ENCODE data around the gene INTS14.

The INTS14 gene

GRCh38 chr15:65610871-65611718, at the start of gene INTS14:
TSS of gene INTS14 (minus strand) at chr15:65611131. CDS start at chr15:65607380, 3,751 bp downstream.
- peak; percentile 90 for DNase-seq

- no peak for DNase-seq
Measured at GRCh38 chr15:65659502-65660052, 48.6 kb upstream of the INTS14 start.

- DNase-seq, result no peak
Measured at GRCh38 chr15:65655457-65655856, 44.5 kb upstream of the INTS14 start.

- DNase-seq, result no peak
Measured at GRCh38 chr15:65655026-65655425, 44.1 kb upstream of the INTS14 start.

GRCh38 chr15:65653801-65654521, 43.0 kb upstream of the INTS14 start:
- no peak for DNase-seq

- DNase-seq, result no peak
Measured at GRCh38 chr15:65653341-65653740, 42.4 kb upstream of the INTS14 start.

- no peak for DNase-seq
Measured at GRCh38 chr15:65651831-65652749, 41.2 kb upstream of the INTS14 start.

- no peak for DNase-seq
Measured at GRCh38 chr15:65651042-65651322, 40.1 kb upstream of the INTS14 start.

GRCh38 chr15:65650312-65651041, 39.5 kb upstream of the INTS14 start:
- DNase-seq, result no peak

GRCh38 chr15:65646486-65646885, 35.6 kb upstream of the INTS14 start:
- DNase-seq, result no peak

- no peak for DNase-seq
Measured at GRCh38 chr15:65645392-65645791, 34.5 kb upstream of the INTS14 start.

GRCh38 chr15:65644282-65644681, 33.4 kb upstream of the INTS14 start:
- DNase-seq, result no peak

GRCh38 chr15:65642594-65642993, 31.7 kb upstream of the INTS14 start:
- DNase-seq, result no peak

GRCh38 chr15:65641768-65642475, 31.0 kb upstream of the INTS14 start:
- no peak for DNase-seq

GRCh38 chr15:65639509-65639908, 28.6 kb upstream of the INTS14 start:
- DNase-seq, result no peak

- no peak for DNase-seq
Measured at GRCh38 chr15:65638681-65639089, 27.8 kb upstream of the INTS14 start.

GRCh38 chr15:65638109-65638508, 27.2 kb upstream of the INTS14 start:
- no peak for DNase-seq

- no peak for DNase-seq
Measured at GRCh38 chr15:65634356-65634755, 23.4 kb upstream of the INTS14 start.

- no peak for DNase-seq
Measured at GRCh38 chr15:65633752-65634151, 22.8 kb upstream of the INTS14 start.

- DNase-seq, result no peak
Measured at GRCh38 chr15:65632780-65633375, 21.9 kb upstream of the INTS14 start.

- no peak for DNase-seq
Measured at GRCh38 chr15:65631503-65631902, 20.6 kb upstream of the INTS14 start.

Measured in GOT3 (cell line).